Jurkat, Clone E6-1 (cell line): ENCODE results near the gene MEGF11.
"Not testable (repeated sequence)": the region's sequence is repeated elsewhere in the genome, so short reads cannot be mapped to it uniquely, and the experiment has no call there.

Experiments
- DNase-seq: peaks from one replicate; pipeline ENCODE4 v3.0.0-alpha.2; 2011; ENCODE audit warnings: low read depth, low spot score
- H3K4me3 ChIP-seq: 2 replicates; pipeline ENCODE4 v1.5.1; 2011; ENCODE audit warnings: mild to moderate bottlenecking, low read length, control low read depth, moderate library complexity

MEGF11 gene

GRCh38 chr15:66245832-66246231 lies 7.7 kb downstream of the MEGF11 start:
- H3K4me3 ChIP-seq, DNase-seq: not testable (repeated sequence)

DNA sequence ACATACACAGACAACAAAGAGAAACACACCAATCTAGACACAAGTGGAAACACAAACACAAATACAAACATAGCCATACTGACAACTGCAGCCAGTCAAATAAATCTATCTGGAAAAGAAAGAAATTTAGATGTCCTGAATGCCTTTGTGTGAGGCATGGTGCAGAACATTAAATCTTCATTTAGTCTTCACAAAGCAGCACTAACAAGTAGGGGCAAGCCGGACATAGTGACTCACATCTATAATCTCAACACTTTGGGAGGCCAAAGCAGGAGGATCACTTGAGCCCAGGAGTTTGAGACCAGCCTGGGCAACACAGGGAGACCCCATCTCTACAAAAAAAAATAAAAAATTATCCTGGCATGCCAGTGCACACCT lies 11.7 kb downstream of the MEGF11 start:
- no peak overlapping the region for H3K4me3 ChIP-seq
- DNase-seq = no peak

GRCh38 chr15:66241087-66241907 lies 12.3 kb downstream of the MEGF11 start:
- no peak overlapping the region for H3K4me3 ChIP-seq
- no peak for DNase-seq

- no peak overlapping the region for H3K4me3 ChIP-seq
- DNase-seq = no peak
These were observed 13.2 kb downstream of the MEGF11 start for GRCh38 chr15:66240240-66240794.

DNA sequence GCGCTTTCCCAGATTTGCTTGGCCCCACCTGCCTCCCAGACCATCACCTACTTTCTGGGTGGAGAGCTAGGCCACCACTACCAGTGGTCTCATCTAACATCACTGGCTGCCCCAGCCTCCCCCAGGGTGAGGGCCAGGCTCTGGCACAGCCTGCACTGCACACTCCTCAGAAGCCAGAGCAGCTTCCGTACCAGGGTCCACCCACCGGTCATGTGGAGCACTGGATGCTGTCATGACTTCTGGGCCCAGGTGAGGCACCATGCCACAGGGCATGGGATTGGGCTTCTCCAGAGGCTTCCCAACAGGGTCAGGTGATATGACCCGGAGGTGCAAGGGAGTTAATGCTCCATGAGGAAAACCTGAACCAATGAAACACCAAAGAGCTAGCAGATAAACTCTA lies 14.0 kb downstream of the MEGF11 start:
- H3K4me3 ChIP-seq = no peak overlapping the region
- DNase-seq = no peak

- DNase-seq = no peak
- H3K4me3 ChIP-seq = no peak overlapping the region
These were observed 15.2 kb downstream of the MEGF11 start for GRCh38 chr15:66238318-66238717.

GRCh38 chr15:66237513-66238235 lies 15.9 kb downstream of the MEGF11 start:
- DNase-seq = no peak
- H3K4me3 ChIP-seq = no peak overlapping the region

DNA sequence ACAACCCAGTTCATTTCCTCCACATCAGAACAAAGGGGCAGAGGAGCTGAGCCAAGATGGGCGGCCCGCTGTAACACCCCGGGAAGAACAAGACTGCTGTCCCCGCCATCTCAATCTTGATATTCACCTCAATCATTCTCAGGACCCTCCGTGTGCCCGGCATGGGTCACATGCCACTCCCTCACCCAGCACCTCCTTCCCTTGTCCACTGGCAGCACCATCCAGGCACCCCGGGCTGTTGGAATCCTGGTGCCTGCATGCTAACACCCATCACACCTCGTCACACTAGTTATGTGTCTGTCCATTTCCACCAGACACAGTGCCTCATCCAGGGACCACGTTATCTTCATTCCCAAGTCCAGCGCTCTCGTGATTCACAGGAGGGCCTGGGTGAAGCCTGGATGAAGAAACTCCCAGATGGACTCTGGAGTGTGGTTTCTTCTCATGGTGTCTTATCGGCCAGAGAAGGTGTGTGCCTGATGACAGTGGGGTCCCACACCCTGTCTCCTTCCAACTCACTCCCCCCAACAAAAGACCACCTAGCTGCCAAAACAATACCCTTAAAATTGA lies 16.7 kb downstream of the MEGF11 start:
- DNase-seq = no peak
- H3K4me3 ChIP-seq = no peak overlapping the region

GRCh38 chr15:66235866-66236265 lies 17.7 kb downstream of the MEGF11 start:
- no peak overlapping the region for H3K4me3 ChIP-seq
- no peak for DNase-seq

DNA sequence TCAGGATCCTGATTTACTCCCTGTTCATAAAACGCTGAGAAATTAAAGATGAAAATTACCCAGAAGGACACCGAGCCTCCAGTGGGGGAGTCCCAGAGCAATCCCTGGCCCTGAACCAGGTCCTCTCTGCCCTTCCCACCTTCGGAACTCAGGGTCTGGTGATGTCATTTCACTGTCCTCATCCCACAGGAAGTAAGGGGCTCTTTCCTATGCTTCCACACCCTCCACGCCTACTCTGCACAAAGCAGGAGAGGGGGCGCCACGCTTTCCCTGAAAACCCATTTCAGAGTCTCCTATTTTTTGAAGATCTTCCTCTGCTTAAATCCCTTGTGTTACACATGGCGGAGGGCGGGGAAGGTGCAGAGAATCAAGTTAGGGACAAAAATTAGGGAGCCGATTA lies 18.8 kb downstream of the MEGF11 start:
- DNase-seq = no peak
- H3K4me3 ChIP-seq = no peak overlapping the region

DNA sequence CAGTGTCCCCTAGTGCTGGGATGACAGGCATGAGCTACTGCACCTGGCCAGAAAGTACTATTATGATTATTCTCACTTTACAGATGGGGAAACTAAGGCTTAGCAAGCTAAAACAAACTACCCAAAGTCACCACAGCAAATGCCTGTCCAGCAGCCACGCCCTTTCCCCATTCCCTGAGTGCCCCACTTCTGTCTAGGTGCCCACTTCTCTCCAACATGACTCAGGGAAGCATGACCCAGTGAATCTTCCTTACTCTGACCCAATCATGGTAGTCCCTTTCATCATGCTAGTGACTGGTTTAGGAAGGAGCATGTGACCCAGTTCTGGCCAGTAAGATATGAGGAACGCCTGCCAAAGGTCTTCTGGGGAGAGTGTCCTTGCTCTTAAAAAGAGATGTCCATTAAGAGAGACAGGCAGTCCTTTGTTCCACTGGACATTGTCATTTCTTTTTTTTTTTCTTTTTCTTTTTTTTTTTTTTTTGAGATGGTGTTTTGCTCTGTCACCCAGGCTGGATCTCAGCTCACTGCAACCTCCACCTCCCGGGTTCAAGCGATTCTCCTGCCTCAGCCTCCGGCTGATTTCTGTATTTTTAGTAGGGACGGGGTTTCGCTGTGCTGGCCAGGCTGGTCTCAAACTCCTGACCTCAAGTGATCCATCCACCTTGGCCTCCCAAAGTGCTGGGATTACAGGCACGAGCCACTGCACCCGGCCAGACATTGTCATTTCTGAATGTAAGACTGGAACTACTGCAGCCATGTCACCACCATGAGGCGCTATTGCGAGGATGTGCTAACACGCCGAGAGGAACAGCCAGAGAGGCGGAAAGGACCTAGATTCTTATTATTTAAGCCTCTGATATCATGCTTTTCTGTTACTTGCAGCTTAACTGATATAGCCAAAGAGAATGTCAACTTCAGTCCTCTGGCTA lies 19.8 kb downstream of the MEGF11 start:
- no peak overlapping the region for H3K4me3 ChIP-seq
- DNase-seq = no peak

DNA sequence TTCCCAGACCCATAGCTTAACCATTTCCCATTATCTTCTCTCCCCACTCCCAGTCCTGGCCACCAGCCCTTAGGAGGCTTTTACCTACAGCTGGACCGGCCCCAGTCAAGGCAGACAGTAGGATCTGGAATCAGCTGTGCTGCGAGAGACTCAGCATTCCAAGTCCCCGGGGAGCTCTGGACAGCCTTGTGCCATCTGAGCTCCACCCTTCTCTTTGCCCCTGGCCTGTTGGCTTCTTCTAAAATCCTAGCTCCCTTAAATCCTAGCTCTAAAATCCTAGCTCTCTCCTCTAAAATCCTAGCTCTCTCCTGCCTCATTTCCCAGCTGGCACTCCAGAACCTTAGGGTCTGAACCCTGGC lies 21.3 kb downstream of the MEGF11 start:
- DNase-seq = no peak
- H3K4me3 ChIP-seq = no peak overlapping the region

- no peak for DNase-seq
- no peak overlapping the region for H3K4me3 ChIP-seq
These were observed 21.9 kb downstream of the MEGF11 start for GRCh38 chr15:66231394-66232266.

- no peak overlapping the region for H3K4me3 ChIP-seq
- no peak for DNase-seq
These were observed 23.6 kb downstream of the MEGF11 start for GRCh38 chr15:66229790-66230465.

GRCh38 chr15:66228807-66229735 lies 24.5 kb downstream of the MEGF11 start:
- no peak for DNase-seq
- H3K4me3 ChIP-seq = no peak overlapping the region

GRCh38 chr15:66226736-66227135 lies 26.8 kb downstream of the MEGF11 start:
- no peak overlapping the region for H3K4me3 ChIP-seq
- no peak for DNase-seq
